AG09309 (cell line): ENCODE results near the gene WDR7.

Experiments used
- DNase-seq: peaks from one replicate; pipeline ENCODE4 v3.0.0-alpha.2; 2010; ENCODE audit warnings: low read depth
- H3K4me3 ChIP-seq: 2 replicates; pipeline ENCODE4 v1.5.1; 2011; ENCODE audit warnings: mild to moderate bottlenecking, low read depth, low read length, moderate library complexity; ENCODE audit not compliant: control insufficient read depth
- TF ChIP-seq, protein P1 (sequence below): IDR thresholded peaks from 2 replicates; pipeline ENCODE4 v1.5.1; 2011; ENCODE audit warnings: mild to moderate bottlenecking, low read depth, low read length, inconsistent platforms; ENCODE audit not compliant: insufficient read depth, control insufficient read depth; ENCODE audit errors: missing control alignments

The WDR7 gene

DNA sequence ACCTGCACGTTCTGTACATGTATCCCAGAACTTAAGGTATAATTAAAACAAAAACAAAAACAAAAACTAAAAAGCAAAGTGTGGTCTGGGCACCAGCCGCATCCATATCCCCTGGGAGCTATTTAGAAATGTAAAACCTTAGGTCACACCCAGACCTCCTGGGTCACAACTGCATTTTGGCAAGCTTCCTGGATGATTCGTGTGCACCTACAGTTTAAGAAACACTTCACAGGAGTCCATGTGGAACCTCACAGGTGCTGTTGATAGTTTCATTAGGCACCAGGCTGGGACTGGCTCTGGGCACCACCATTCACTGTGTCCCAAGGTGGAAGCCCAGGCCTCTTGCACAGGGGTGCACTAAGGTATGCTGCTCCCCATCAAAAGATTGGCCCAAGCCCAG is 392.1 kb downstream of the WDR7 start:
- no peak overlapping the region for H3K4me3 ChIP-seq
- DNase-seq, result no peak
- TF ChIP-seq, protein P1, sequence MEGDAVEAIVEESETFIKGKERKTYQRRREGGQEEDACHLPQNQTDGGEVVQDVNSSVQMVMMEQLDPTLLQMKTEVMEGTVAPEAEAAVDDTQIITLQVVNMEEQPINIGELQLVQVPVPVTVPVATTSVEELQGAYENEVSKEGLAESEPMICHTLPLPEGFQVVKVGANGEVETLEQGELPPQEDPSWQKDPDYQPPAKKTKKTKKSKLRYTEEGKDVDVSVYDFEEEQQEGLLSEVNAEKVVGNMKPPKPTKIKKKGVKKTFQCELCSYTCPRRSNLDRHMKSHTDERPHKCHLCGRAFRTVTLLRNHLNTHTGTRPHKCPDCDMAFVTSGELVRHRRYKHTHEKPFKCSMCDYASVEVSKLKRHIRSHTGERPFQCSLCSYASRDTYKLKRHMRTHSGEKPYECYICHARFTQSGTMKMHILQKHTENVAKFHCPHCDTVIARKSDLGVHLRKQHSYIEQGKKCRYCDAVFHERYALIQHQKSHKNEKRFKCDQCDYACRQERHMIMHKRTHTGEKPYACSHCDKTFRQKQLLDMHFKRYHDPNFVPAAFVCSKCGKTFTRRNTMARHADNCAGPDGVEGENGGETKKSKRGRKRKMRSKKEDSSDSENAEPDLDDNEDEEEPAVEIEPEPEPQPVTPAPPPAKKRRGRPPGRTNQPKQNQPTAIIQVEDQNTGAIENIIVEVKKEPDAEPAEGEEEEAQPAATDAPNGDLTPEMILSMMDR, result no peak

- TF ChIP-seq, protein P1, result no peak
- no peak overlapping the region for H3K4me3 ChIP-seq
- no peak for DNase-seq
Measured at GRCh38 chr18:57048351-57048750, 397.2 kb downstream of the WDR7 start.

DNA sequence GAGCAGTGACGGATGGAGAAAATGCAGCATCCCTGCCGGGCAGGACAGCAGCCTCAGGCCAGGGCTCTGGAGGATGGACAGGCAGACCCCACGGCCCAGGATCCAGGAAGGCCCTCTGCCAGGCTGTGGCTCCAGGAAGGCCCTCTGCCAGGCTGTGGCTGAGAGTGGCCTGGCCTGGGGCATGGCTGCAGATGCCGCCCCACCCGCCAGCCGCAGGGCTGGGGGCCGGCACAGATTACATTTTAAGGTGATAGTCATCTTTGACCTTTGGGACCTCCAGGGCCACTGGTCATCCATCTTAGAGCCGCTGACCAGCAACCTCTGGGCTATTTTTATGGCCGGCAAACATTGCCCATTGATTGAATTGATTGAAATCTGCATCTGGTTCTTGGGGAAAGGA is 397.7 kb downstream of the WDR7 start:
- no peak for DNase-seq
- H3K4me3 ChIP-seq, result no peak overlapping the region
- TF ChIP-seq, protein P1, result no peak

DNA sequence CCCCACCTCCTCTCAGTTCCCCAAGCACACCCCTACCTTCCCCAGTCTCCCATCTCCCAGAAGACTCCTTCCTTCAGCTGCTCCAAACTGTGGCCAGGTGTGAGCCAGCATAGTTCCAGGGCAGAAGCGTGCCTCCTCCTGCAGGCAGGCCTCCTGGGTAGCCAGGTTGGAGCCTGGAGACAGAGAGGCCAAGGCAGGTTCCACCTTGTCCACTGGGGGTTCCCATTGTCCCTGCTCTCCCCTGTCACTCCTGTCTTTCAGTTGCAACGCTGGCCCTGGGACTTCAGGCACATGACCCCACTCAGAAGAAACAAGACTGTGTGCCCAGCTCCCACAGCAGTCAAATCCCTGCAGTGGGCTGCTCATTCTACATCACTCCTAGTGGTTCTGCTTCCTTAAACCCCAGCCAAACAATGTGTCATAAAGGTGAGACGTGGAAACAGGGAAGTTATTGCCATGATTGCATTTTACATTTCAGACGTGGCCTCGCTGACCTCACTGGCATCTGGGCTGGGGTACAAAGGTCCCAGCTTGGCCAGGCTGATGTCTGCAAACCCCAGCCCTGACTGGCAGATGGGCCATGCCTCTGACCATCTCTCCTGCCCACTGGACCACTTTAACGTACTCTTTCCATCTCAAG is 399.3 kb downstream of the WDR7 start:
- H3K4me3 ChIP-seq, result no peak overlapping the region
- TF ChIP-seq, protein P1, result no peak
- DNase-seq, result no peak

GRCh38 chr18:57051021-57051656 is 400.0 kb downstream of the WDR7 start:
- no peak overlapping the region for H3K4me3 ChIP-seq
- no peak for DNase-seq
- TF ChIP-seq, protein P1, result no peak

- no peak overlapping the region for H3K4me3 ChIP-seq
- DNase-seq, result no peak
- TF ChIP-seq, protein P1, result no peak
Measured at GRCh38 chr18:57051657-57052044, 400.5 kb downstream of the WDR7 start.
